HG02884 (cell line): ENCODE data around the gene TPGS1.

Source experiments
- ATAC-seq: cut with Tn5 transposase; IDR thresholded peaks from one replicate; pipeline ENCODE4 v1.9.1; 2021; ENCODE audit warnings: mild to moderate bottlenecking, moderate library complexity; ENCODE audit not compliant: unreplicated experiment

Gene TPGS1

DNA sequence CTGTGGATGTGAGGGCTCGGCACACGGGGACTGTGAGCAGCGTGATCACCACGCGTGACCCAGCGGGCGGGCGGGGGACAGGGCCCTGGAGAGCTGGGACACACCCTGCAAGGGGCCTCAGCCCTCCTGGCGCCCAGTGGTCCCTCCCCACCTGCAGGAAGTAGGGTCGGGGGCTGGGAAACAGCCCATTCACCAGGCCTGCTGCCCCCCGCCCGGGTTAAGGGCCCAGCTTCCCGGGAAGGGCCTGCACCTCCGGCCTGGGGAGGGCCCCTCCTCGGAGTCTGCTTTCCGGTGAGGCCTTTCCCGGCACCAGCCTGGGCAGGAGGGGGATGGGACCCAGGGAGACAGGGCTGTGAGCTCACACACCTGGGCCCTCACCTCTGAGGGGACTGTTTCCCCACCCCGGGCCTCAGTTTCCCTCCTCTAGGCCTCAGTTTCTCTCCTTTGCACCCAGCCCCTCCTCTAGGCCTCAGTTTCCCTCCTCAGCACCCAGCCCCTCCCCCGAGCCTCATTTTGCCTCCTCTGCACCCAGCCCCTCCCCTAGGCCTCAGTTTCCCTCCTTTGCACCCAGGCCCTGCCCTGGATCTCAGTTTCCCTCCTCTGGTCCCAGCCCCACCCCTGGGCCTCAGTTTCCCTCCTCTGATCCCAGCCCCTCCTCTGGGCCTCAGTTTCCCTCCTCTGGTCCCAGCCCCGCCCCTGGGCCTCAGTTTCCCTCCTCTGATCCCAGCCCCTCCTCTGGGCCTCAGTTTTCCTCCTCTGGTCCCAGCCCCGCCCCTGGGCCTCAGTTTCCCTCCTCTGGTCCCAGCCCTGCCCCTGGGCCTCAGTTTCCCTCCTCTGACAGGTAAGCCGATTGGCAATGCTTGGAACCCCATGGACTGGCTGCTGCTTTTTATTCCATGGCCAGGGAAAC, 12.9 kb upstream of the TPGS1 start:
- no peak for ATAC-seq

DNA sequence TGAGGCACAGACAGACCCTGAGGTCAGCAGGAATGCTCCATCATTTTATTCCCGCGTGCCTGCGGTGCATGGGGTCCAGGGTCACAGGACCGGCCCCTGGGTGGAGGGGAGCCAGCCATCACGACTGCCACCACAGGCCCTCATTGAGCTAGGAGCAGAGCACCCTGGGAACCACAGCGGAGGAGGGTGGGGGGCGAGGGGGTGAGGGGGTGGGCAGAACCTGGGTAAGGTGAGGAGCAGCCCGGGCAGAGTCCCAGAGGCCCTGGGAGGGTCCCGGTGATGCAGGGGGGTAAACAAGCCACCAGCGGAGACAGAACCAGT, 12.3 kb upstream of the TPGS1 start:
- no peak for ATAC-seq

DNA sequence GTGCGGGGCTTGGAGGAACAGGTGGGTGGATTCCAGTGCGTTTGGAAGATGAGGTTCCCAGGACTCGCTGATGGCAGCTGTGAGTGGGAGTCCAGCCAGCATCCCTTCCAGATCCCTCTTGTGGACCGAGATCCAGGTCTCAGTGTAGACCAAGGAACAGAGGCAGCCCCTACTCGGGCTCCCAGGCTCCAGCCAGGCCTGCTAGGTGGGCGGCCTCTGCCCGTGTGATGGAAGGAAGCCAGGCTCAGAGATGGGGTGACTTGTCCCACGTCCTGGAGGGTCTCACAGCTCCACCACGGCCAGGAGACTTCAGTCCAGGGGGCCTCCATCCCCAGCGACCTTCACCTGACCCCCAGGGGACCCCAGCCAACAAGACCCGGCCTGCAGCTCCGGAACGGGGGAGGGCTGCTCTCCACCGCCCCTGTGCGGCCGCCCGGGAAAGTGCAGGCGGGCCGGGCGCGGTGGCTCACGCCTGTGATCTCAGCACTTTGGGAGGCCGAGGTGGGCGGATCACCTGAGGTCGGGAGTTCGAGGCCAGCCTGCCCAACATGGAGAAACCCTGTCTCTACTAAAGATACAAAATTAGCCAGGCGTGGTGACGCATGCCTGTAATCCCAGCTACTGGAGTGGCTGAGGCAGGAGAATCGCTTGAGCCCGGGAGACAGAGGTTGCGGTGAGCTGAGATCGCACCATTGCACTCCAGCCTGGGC, 11.7 kb upstream of the TPGS1 start:
- ATAC-seq = no peak

DNA sequence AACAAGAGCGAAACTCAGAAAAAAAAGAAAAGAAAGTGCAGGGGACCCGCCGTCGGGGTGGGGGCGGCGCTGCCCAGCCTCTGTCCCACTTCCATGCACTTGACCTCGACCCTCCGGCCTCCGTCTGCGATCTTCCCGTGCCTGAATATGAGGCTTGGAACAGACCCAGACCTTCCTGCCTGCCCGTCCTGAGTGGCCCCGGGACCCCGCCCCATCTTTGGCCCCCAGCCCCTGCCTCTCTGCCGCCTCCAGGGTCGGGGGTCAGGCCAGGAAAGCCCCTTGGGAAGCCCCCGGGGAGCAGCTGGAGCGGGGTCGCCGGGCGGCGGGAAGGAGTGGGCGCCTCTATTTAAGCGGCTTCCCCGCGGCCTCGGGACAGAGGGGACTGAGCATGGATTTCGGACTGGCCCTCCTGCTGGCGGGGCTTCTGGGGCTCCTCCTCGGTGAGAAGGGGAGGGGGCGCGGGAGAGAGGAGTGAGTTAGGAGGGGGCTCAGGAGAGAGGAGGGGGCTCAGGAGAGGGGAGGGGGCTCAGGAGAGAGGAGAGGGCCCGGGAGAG, 11.1 kb upstream of the TPGS1 start, which contains the start of gene MADCAM1:
Gene MADCAM1, plus strand, starts transcription at position 375 of the 554 bp plus-strand sequence. Its CDS starts 14 bp downstream, at position 389.
- no peak for ATAC-seq

DNA sequence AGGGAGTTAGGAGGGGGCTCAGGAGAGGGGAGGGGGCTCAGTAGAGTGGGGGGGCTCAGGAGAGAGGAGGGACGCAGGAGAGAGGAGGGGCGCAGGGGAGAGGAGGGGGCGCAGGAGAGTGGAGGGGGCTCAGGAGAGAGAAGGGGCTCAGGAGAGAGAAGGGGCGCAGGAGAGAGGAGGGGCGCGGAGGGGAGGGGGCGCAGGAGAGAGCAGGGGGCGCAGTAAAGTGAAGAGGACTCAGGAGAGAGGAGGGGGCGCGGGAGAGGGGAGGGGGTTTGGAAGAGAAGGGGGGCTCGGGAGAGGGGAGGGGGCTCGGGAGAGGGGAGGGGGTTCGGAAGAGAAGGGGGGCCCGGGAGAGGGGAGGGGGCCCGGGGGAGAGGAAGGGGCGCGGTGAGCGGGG, 10.3 kb upstream of the TPGS1 start:
- ATAC-seq = no peak

- no peak for ATAC-seq
Observed at GRCh38 chr19:497491-497868, 9.8 kb upstream of the TPGS1 start.

DNA sequence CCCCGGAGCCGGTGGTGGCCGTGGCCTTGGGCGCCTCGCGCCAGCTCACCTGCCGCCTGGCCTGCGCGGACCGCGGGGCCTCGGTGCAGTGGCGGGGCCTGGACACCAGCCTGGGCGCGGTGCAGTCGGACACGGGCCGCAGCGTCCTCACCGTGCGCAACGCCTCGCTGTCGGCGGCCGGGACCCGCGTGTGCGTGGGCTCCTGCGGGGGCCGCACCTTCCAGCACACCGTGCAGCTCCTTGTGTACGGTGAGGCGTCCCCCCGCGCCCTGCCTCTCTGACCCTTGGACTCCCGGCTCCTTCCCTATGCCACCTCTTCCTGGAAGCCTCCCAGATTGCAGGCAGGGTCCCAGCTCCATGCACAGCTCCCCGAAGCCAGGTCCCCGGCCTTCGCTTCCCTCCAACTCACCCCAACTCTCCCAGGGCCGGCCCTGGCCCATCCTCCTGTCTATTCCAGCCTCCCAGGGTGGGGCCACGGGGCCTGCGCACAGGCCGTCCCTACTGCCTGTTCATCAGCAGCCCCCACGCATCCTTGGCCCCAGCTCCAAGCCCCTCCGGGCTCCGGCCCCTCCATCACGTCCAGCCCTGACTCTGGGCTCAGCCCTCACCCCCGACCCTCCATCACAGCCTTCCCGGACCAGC, 9.3 kb upstream of the TPGS1 start:
- ATAC-seq = no peak

DNA sequence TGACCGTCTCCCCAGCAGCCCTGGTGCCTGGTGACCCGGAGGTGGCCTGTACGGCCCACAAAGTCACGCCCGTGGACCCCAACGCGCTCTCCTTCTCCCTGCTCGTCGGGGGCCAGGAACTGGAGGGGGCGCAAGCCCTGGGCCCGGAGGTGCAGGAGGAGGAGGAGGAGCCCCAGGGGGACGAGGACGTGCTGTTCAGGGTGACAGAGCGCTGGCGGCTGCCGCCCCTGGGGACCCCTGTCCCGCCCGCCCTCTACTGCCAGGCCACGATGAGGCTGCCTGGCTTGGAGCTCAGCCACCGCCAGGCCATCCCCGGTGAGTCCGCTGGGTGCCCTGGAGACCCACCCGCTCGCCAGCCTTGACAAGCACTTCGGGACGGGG, 8.8 kb upstream of the TPGS1 start:
- no peak for ATAC-seq

DNA sequence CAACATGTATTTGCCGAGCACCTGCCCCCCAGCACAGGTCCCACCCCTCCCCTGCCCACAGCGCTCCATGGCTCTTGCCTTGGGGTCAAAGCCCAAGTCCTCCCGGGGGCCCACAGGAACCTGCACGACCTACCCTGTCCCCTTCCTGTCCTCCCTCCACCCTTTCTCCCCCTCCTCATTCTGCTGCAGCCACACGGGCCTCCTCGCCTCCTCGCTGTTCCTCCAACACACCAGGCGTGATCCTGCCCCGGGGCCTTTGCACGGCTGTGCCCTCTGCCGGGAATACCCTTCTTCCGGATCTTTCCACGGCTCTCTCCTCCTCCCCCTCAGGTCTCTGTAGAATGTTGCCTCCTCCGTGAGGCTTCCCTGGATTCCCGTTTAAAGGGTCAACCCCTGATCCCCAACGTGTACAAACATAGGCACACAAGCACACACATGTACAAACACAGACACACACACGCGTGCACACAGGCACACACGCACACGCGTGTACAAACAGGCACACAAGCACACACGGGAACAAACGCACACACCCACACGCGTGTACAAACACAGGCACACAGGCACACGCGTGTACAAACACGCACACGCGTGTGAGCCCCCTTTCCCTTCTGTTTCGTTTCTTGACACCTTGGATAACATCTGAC, 8.2 kb upstream of the TPGS1 start:
- ATAC-seq = no peak

DNA sequence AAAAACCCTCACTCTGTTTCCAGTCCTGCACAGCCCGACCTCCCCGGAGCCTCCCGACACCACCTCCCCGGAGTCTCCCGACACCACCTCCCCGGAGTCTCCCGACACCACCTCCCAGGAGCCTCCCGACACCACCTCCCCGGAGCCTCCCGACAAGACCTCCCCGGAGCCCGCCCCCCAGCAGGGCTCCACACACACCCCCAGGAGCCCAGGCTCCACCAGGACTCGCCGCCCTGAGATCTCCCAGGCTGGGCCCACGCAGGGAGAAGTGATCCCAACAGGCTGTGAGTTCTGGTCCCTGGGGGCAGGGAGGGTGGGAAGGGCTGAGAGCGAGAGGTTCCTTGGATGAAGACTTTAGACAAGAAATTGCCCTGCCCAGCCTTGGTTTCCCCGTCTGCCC, 5.7 kb upstream of the TPGS1 start:
- no peak for ATAC-seq

DNA sequence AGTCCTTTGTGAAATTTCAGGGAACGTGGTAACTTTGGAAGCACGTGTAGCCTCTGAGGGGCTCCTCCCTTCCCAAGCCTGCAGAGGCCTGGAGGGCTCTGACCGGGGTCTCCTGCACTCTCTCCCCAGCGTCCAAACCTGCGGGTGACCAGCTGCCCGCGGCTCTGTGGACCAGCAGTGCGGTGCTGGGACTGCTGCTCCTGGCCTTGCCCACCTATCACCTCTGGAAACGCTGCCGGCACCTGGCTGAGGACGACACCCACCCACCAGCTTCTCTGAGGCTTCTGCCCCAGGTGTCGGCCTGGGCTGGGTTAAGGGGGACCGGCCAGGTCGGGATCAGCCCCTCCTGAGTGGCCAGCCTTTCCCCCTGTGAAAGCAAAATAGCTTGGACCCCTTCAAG, 2.7 kb upstream of the TPGS1 start:
- ATAC-seq = no peak

DNA sequence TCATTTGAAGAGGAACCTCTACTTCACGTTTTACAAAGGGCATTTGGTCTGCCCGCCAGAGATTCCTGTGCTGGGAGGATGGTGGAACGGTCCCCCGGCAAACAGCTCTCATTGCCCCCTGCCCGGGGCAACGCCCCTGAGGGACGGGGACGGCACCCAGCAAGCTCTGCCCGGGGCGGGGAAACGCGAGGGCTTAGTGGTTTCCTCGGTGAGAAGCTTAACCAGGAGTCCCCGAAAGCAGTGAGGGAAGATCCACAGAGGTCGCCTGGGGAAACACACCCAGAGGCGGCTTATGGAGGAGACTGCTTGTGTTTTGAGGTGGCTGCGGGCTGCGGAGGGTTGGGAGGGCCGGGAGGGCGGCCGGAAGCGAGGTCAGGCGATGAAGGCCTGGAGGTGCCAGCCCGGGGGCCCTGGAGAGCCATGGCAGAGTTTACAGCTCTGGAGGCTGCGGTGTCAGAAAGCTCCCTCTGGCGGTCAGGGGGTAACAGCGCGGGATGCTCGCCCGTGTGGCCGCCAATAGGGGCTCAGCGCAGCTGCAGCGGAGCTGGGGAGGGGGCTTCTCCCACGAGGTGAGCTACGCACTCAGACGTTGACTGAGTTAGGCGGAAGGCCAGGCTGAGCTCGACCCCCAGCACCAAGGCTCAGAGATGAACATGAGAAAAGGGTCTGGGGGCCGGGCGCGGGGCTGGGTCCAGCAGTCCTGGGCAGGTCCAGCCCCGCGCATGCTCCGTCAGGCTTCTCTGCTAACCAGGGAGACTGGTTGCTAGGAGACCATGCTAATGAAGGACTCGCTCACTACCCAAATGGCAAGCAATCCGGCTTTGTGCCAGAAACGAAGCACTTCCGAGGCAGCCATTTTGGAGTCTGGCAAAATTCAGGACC, 652 bp upstream of the TPGS1 start:
- ATAC-seq = peak; percentile 64

DNA sequence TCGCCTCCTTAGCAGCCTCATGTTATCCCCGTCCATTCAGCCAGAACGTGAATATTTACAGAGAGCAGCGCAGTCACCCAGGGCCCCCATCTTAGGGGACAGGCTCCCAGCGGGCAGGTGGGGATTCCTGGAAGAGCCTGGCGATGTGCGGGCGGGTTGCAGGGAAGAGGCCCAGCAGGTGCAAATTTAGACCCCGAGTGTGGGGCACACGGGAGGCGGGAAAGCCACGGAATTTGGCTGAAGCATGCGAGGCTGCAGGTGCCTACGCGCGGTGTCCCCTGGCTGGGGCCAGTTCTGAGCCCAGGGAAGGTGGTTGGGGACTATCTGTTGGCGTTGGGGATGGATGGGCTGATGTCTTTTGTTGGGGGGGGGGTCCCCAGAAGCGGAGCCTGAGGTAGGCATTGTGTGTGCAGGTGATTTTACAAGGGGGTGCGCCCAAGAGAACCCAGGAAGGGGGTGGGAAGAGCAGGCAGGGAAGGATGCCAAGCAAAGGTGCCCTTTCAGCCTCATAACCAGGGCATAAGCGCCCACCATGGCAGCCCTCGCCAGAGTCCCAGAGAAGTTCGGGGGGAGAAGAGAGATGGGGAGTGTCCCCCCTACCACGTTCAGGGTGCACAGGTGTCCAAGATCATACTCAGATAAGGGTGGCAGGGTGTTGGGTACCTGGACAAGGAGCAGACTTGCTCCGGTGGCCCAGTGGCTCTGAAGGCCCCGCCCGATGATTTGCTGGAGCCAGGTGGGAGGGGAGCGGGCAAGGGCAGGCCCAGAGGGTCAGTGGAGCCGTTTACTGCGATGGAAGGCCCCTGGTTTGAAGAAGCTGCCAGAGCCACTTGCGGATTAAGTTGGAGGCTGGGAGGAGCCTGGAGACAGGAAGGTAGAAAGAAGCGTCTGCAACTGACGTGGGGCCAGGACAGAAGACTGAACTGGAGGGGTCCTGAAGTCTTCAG, 1.2 kb downstream of the TPGS1 start:
- no peak for ATAC-seq

- no peak for ATAC-seq
Observed at GRCh38 chr19:510606-511100, 3.4 kb downstream of the TPGS1 start.

DNA sequence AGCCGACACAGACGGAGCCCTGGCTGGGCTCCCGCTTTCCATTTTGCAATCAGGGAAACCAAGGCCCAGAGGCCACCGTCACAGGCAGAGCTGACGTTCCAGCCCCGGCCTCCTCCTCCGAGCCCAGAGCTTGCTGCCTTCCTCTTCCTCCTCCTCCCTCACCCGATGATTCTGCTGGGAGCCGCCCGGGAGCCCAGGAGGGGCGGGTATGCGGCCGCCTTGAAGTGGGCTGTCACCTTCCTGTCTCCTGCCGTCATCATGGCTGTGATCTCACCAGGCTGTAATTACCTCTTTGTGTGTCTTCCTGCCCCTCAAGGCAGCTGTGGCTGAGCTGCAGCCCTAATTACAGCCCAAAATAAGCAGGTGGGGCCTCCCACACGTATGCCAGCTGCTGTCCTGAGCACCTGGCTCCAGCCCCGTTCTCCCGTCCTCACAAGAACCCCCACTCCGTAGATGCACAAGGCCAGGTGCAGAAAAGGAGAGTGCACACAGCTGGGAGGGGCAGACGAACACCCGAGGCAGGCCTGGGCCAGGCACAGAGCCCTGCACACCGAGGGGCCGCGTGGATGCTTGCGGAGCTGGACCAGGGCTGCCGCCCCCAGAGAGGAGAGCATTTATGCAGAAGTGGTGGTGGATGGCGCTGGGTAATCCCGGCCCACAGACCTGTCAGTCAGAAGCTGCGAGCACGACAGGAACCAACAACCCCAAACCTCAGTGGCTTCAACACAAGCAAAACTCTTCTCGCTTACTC, 4.0 kb downstream of the TPGS1 start:
- no peak for ATAC-seq

- no peak for ATAC-seq
Observed at GRCh38 chr19:512547-513365, 5.5 kb downstream of the TPGS1 start.
